ENCODE data around the gene PAN3. TPM values are rescaled to one million over a fixed set of nuclear protein-coding genes. Genes with fewer than 3 reads are reported as not detected.

The PAN3 gene
- polyA plus RNA-seq, 3 donors: 44.8 to 62.1 (median 56.9) TPM

Other genes starting within 250 kb of the PAN3 start
- not detected for gene PDX1, start 218.5 kb upstream of the PAN3 start, polyA plus RNA-seq (ENCODE audit: insufficient read length in 3 of 3)
- not detected for gene CDX2, start 169.2 kb upstream of the PAN3 start, polyA plus RNA-seq (ENCODE audit: insufficient read length in 3 of 3)
- not detected for gene URAD, start 149.9 kb upstream of the PAN3 start, polyA plus RNA-seq (ENCODE audit: insufficient read length in 3 of 3)
- gene FLT3, start 38.0 kb upstream of the PAN3 start, polyA plus RNA-seq (ENCODE audit: insufficient read length in 3 of 3): under 1 TPM; 0.19 to 0.35 (median 0.22) TPM